Trophoblast cell (in vitro differentiated cells and primary cell): Measurements from ENCODE around the gene EFHB.
"Not testable (repeated sequence)": the region's sequence is repeated elsewhere in the genome, so short reads cannot be mapped to it uniquely, and the experiment has no call there.

Source experiments
- DNase-seq, 2 donors: peaks; one replicate each; pipeline ENCODE4 v3.0.0-alpha.2; 2016
- H2AFZ ChIP-seq: 2 replicates; pipeline ENCODE4 v1.6.1; 2013; ENCODE audit warnings: low read length, moderate library complexity, mild to moderate bottlenecking; ENCODE audit not compliant: insufficient read depth, poor library complexity
- H2AK5ac ChIP-seq: 2 replicates; pipeline ENCODE4 v1.6.1; 2013; ENCODE audit warnings: mild to moderate bottlenecking, low read length
- H2BK120ac ChIP-seq: 2 replicates; pipeline ENCODE4 v1.6.1; 2013; ENCODE audit warnings: low read length, mild to moderate bottlenecking, moderate library complexity; ENCODE audit not compliant: insufficient read depth, poor library complexity
- H2BK12ac ChIP-seq: 2 replicates; pipeline ENCODE4 v1.6.1; 2013; ENCODE audit warnings: mild to moderate bottlenecking, low read length, moderate library complexity
- H2BK5ac ChIP-seq: 2 replicates; pipeline ENCODE4 v1.6.1; 2013; ENCODE audit warnings: low read length, low read depth, moderate library complexity, mild to moderate bottlenecking; ENCODE audit not compliant: poor library complexity
- H3K14ac ChIP-seq: 2 replicates; pipeline ENCODE4 v1.6.1; 2013; ENCODE audit warnings: mild to moderate bottlenecking, low read length
- H3K18ac ChIP-seq: 2 replicates; pipeline ENCODE4 v1.6.1; 2013; ENCODE audit warnings: mild to moderate bottlenecking, low read length
- H3K23ac ChIP-seq: 2 replicates; pipeline ENCODE4 v1.6.1; 2013; ENCODE audit warnings: low read length
- H3K27ac ChIP-seq: 2 replicates; pipeline ENCODE4 v1.5.1; 2013; ENCODE audit warnings: low read depth, mild to moderate bottlenecking, inconsistent platforms, low read length, moderate library complexity
- H3K27me3 ChIP-seq: 2 replicates; pipeline ENCODE4 v1.6.1; 2013; ENCODE audit warnings: inconsistent platforms, mild to moderate bottlenecking, low read length, moderate library complexity; ENCODE audit not compliant: insufficient read depth
- H3K36me3 ChIP-seq, 2 experiments: 1 replicate in 1 of 2; 2 replicates in 1 of 2; pipeline ENCODE4 v1.6.1; 2013; ENCODE audit warnings: low read length in 2 of 2, mild to moderate bottlenecking in 2 of 2, moderate library complexity in 1 of 2; ENCODE audit not compliant: insufficient read depth in 2 of 2, control insufficient read depth in 1 of 2
- H3K4ac ChIP-seq: 2 replicates; pipeline ENCODE4 v1.6.1; 2013; ENCODE audit warnings: low read depth, mild to moderate bottlenecking, low read length, moderate library complexity
- H3K4me1 ChIP-seq, 2 experiments: 1 replicate in 1 of 2; 2 replicates in 1 of 2; pipeline ENCODE4 v1.6.1; 2013; ENCODE audit warnings: low read length in 2 of 2, mild to moderate bottlenecking in 2 of 2, moderate library complexity in 1 of 2; ENCODE audit not compliant: insufficient read depth in 2 of 2, control insufficient read depth in 1 of 2
- H3K4me2 ChIP-seq: 2 replicates; pipeline ENCODE4 v1.6.1; 2013; ENCODE audit warnings: inconsistent platforms, mild to moderate bottlenecking, low read length, moderate library complexity
- H3K4me3 ChIP-seq: 2 replicates; pipeline ENCODE4 v1.5.1; 2013; ENCODE audit warnings: mild to moderate bottlenecking, low read depth, low read length, inconsistent platforms
- H3K79me1 ChIP-seq: one replicate; pipeline ENCODE4 v1.6.1; 2013; ENCODE audit warnings: low read length
- H3K79me2 ChIP-seq: 2 replicates; pipeline ENCODE4 v1.6.1; 2013; ENCODE audit warnings: low read length, mild to moderate bottlenecking; ENCODE audit not compliant: control insufficient read depth, insufficient read depth, poor library complexity
- H3K9ac ChIP-seq: 2 replicates; pipeline ENCODE4 v1.6.1; 2013; ENCODE audit warnings: mild to moderate bottlenecking, low read length
- H3K9me3 ChIP-seq: 2 replicates; pipeline ENCODE4 v1.6.1; 2013; ENCODE audit warnings: low read depth, mild to moderate bottlenecking, control low read depth, inconsistent platforms, low read length; ENCODE audit not compliant: insufficient read depth
- H4K12ac ChIP-seq: 2 replicates; pipeline ENCODE4 v1.6.1; 2013; ENCODE audit warnings: low read depth, mild to moderate bottlenecking, low read length, moderate library complexity
- H4K8ac ChIP-seq: 2 replicates; pipeline ENCODE4 v1.6.1; 2013; ENCODE audit warnings: low read depth, mild to moderate bottlenecking, low read length, moderate library complexity
- H4K91ac ChIP-seq: one replicate; pipeline ENCODE4 v1.6.1; 2013; ENCODE audit warnings: low read depth, mild to moderate bottlenecking, low read length, moderate library complexity
- WGBS: extraction: QIAGEN DNeasy Blood & Tissue Kit; methylation state at CpG from one replicate; pipeline ENCODE4 v1.1.7; 2013; ENCODE audit warnings: missing lambda C conversion rate; ENCODE audit not compliant: insufficient read length, insufficient coverage; ENCODE audit errors: extremely low coverage; 5-methylcytosine and 5-hydroxymethylcytosine counted together

Gene EFHB

GRCh38 chr3:19899833-19900232 is 34.2 kb downstream of the EFHB start:
- not testable (repeated sequence) for H4K91ac ChIP-seq, H2BK12ac ChIP-seq, DNase-seq, H3K9me3 ChIP-seq, H3K4me2 ChIP-seq, H3K9ac ChIP-seq, H3K4me3 ChIP-seq, H3K79me1 ChIP-seq, H3K79me2 ChIP-seq, H3K4ac ChIP-seq, H4K8ac ChIP-seq, H3K18ac ChIP-seq, H2BK120ac ChIP-seq, H3K27me3 ChIP-seq, H3K27ac ChIP-seq, H2AK5ac ChIP-seq, H4K12ac ChIP-seq, H3K23ac ChIP-seq, H3K36me3 ChIP-seq, H3K4me1 ChIP-seq, H3K14ac ChIP-seq, H2BK5ac ChIP-seq, H2AFZ ChIP-seq
- no CpG with 5 or more reads among the region's 7 CpGs for WGBS

- H3K27me3 ChIP-seq = no peaks in the 10 kb centered on the region
- H4K12ac ChIP-seq = no peak overlapping the region
- H3K79me1 ChIP-seq = no peaks in the 10 kb centered on the region
- no peak overlapping the region for H2BK120ac ChIP-seq
- H3K79me2 ChIP-seq = no peaks in the 10 kb centered on the region
- H4K91ac ChIP-seq = no peak overlapping the region
- H2AFZ ChIP-seq = no peak overlapping the region
- no peak overlapping the region for H3K4me2 ChIP-seq
- DNase-seq = no peak
- no peak overlapping the region for H2AK5ac ChIP-seq
- H3K14ac ChIP-seq = no peak overlapping the region
- H4K8ac ChIP-seq = no peak overlapping the region
- no peaks in the 10 kb centered on the region for H3K4me1 ChIP-seq
- no CpG with 5 or more reads among the region's 2 CpGs for WGBS
- no peak overlapping the region for H3K4ac ChIP-seq
- no peak overlapping the region for H2BK5ac ChIP-seq
- no peaks in the 10 kb centered on the region for H3K36me3 ChIP-seq
- H3K18ac ChIP-seq = no peak overlapping the region
- H2BK12ac ChIP-seq = no peak overlapping the region
- no peak overlapping the region for H3K9ac ChIP-seq
- H3K9me3 ChIP-seq = no peaks in the 10 kb centered on the region
- no peak overlapping the region for H3K23ac ChIP-seq
- no peak overlapping the region for H3K4me3 ChIP-seq
- no peak overlapping the region for H3K27ac ChIP-seq
Observed at GRCh38 chr3:19899264-19899663, 34.8 kb downstream of the EFHB start.

- Histone ChIP-seq H2BK120ac (no peak overlapping the region), H3K27ac (no peak overlapping the region), H2AK5ac (no peak overlapping the region), H3K14ac (no peak overlapping the region), H3K18ac (no peak overlapping the region), H3K27me3 (no peaks in the 10 kb centered on the region), H4K8ac (no peak overlapping the region), H3K4ac (no peak overlapping the region), H4K12ac (no peak overlapping the region), H2BK5ac (no peak overlapping the region), H3K79me2 (no peaks in the 10 kb centered on the region), H3K4me2 (no peak overlapping the region), H3K9ac (no peak overlapping the region), H3K36me3 (no peaks in the 10 kb centered on the region), H3K9me3 (no peaks in the 10 kb centered on the region), H3K23ac (no peak overlapping the region), H3K4me1 (no peaks in the 10 kb centered on the region), H4K91ac (no peak overlapping the region), H2AFZ (no peak overlapping the region), H2BK12ac (no peak overlapping the region), H3K79me1 (no peaks in the 10 kb centered on the region), H3K4me3 (no peak overlapping the region)
- no peak for DNase-seq
- WGBS = no CpG with 5 or more reads among the region's 2 CpGs
Observed at GRCh38 chr3:19898721-19899120, 35.3 kb downstream of the EFHB start.

GRCh38 chr3:19891740-19892139 is 42.3 kb downstream of the EFHB start:
- H3K4ac ChIP-seq = no peak overlapping the region
- no peaks in the 10 kb centered on the region for H3K9me3 ChIP-seq
- H3K9ac ChIP-seq = no peak overlapping the region
- no CpG with 5 or more reads among the region's 1 CpG for WGBS
- no peak overlapping the region for H4K12ac ChIP-seq
- H3K79me2 ChIP-seq = no peaks in the 10 kb centered on the region
- no peak overlapping the region for H4K8ac ChIP-seq
- no peak overlapping the region for H3K23ac ChIP-seq
- no peaks in the 10 kb centered on the region for H3K4me1 ChIP-seq
- H2BK12ac ChIP-seq = no peak overlapping the region
- H3K27me3 ChIP-seq = no peaks in the 10 kb centered on the region
- H3K14ac ChIP-seq = no peak overlapping the region
- no peak overlapping the region for H3K18ac ChIP-seq
- no peak overlapping the region for H4K91ac ChIP-seq
- DNase-seq = peak; percentile 70 to 76
- H3K4me2 ChIP-seq = no peak overlapping the region
- H3K4me3 ChIP-seq = no peak overlapping the region
- no peak overlapping the region for H2AFZ ChIP-seq
- H3K36me3 ChIP-seq = no peaks in the 10 kb centered on the region
- H3K27ac ChIP-seq = no peak overlapping the region
- no peak overlapping the region for H2AK5ac ChIP-seq
- no peak overlapping the region for H2BK120ac ChIP-seq
- no peaks in the 10 kb centered on the region for H3K79me1 ChIP-seq
- H2BK5ac ChIP-seq = no peak overlapping the region
